Left colon (tissue), 2 donors: Measurements from ENCODE around the gene A4GNT. TPM values are rescaled to one million over a fixed set of nuclear protein-coding genes. Genes with fewer than 3 reads are reported as not detected.
"Not testable (repeated sequence)": the region's sequence is repeated elsewhere in the genome, so short reads cannot be mapped to it uniquely, and the experiment has no call there.

Source experiments
- ATAC-seq: fragments of 200-7000 bp; cut with Tn5 transposase; one replicate; pipeline ENCODE4 v1.9.1; 2020; ENCODE audit warnings: mild to moderate bottlenecking, moderate library complexity
- DNase-seq, 2 donors: peaks; one replicate each; pipeline ENCODE4 v3.0.0-alpha.2; 2020
- intact Hi-C, 2 donors: fragments of 100-400 bp; cut with DNase I in 1 of 2; cut with micrococcal nuclease in 1 of 2; formaldehyde crosslinking; loops; one replicate each; pipeline versions ENCODE4 v1.11.2 to v1.14.0; 2022; cut with DNase I, micrococcal nuclease
- long read RNA-seq: library from polyadenylated mRNA; unstranded; transcript quantifications from one replicate; pipeline ENCODE4 v2.0.0, GENCODE V29; 2021
- total RNA-seq, 2 donors: library from RNA; stranded (reverse); fragmentation: NEBNext Ultra II Directional; extraction: Animal tissue kit (Norgen Biotek cat#: 25700); gene quantifications; one replicate each; pipeline ENCODE4 v1.2.1, GENCODE V29; 2021
- donor health status: DM: no; HTN: no; CAD: no.
- donor health status: DM: yes; HTN: yes; CAD: no.

The A4GNT gene
- not detected for total RNA-seq
- long read RNA-seq: 0 reads

GRCh38 chr3:138132239-138132638 is at the start of gene A4GNT:
A4GNT (minus strand) TSS chr3:138132390; CDS start chr3:138131256, 1,134 bp downstream.
- intact Hi-C loops: no loop called here
- DNase-seq (no peak), ATAC-seq (no peak)

- peak in 1 of 2 donors; percentile 28 for DNase-seq
- intact Hi-C loops: no loop called here
- peak; percentile 97 for ATAC-seq
These were observed 48.3 kb upstream of the A4GNT start for GRCh38 chr3:138180375-138181029.

- DNase-seq (peak; percentile 80 to 82), ATAC-seq (peak; percentile 95)
- intact Hi-C loops: no loop called here
These were observed 42.4 kb upstream of the A4GNT start, which contains the start of gene DBR1 for GRCh38 chr3:138174421-138175131. DBR1 (minus strand) TSS chr3:138174921; CDS start chr3:138174795, 126 bp downstream.

GRCh38 chr3:138173769-138174420 is 41.7 kb upstream of the A4GNT start:
- no peak for DNase-seq
- peak; percentile 21 for ATAC-seq
- intact Hi-C loops: no loop called here

- ATAC-seq (no peak), DNase-seq (no peak)
- intact Hi-C loops: no loop called here
These were observed 40.4 kb upstream of the A4GNT start for GRCh38 chr3:138172625-138173024.

- no peak for DNase-seq
- no peak for ATAC-seq
These were observed 32.9 kb upstream of the A4GNT start for GRCh38 chr3:138165061-138165460.

GRCh38 chr3:138157743-138158142 is 25.6 kb upstream of the A4GNT start:
- intact Hi-C loops: no loop called here
- ATAC-seq (no peak), DNase-seq (no peak)

More at GRCh38 chr3:138165061-138165460, 32.9 kb upstream of the A4GNT start:
- intact Hi-C loops: no loop called here

GRCh38 chr3:138154534-138154933 is 22.3 kb upstream of the A4GNT start:
- DNase-seq (no peak), ATAC-seq (no peak)
- intact Hi-C loops: no loop called here

- DNase-seq (no peak), ATAC-seq (no peak)
- intact Hi-C loops: no loop called here
These were observed 16.3 kb upstream of the A4GNT start for GRCh38 chr3:138148503-138148902.

- ATAC-seq, intact Hi-C loops, DNase-seq: not testable (repeated sequence)
These were observed 10.0 kb upstream of the A4GNT start for GRCh38 chr3:138142181-138142580.

GRCh38 chr3:138140940-138141339 is 8.8 kb upstream of the A4GNT start:
- ATAC-seq (no peak), DNase-seq (no peak)
- intact Hi-C loops: no loop called here

- ATAC-seq (no peak), DNase-seq (no peak)
- intact Hi-C loops: no loop called here
These were observed 7.5 kb upstream of the A4GNT start for GRCh38 chr3:138139691-138140090.

- DNase-seq (no peak), ATAC-seq (no peak)
- intact Hi-C loops: no loop called here
These were observed 5.7 kb upstream of the A4GNT start for GRCh38 chr3:138137861-138138260.

- DNase-seq (no peak), ATAC-seq (no peak)
- intact Hi-C loops: no loop called here
These were observed 4.0 kb upstream of the A4GNT start for GRCh38 chr3:138136201-138136600.

- no peak for DNase-seq
- no peak for ATAC-seq
- intact Hi-C loops: no loop called here
These were observed 3.6 kb upstream of the A4GNT start for GRCh38 chr3:138135833-138136194.

GRCh38 chr3:138135146-138135832 is 3.1 kb upstream of the A4GNT start:
- DNase-seq: no peak
- intact Hi-C loops: no loop called here
- no peak for ATAC-seq

GRCh38 chr3:138127636-138128365 is 4.4 kb downstream of the A4GNT start:
- intact Hi-C loops: no loop called here
- DNase-seq (no peak), ATAC-seq (no peak)

- DNase-seq (no peak), ATAC-seq (no peak)
- intact Hi-C loops: no loop called here
These were observed 6.5 kb downstream of the A4GNT start for GRCh38 chr3:138125548-138126221.
